GM23248 (cell line): ENCODE results near the gene ADRB1. TPM values are rescaled to one million over a fixed set of nuclear protein-coding genes. Genes with fewer than 3 reads are reported as not detected.

Experiments used
- DNase-seq: peaks from one replicate; pipeline ENCODE4 v3.0.0-alpha.2; 2015
- H2AFZ ChIP-seq: fragments of 200-600 bp; sonication (generic); 2 replicates; pipeline ENCODE4 v1.6.1; 2016; ENCODE audit warnings: antibody characterized with exemption
- H3F3A ChIP-seq: fragments of 200-600 bp; sonication (generic); 2 replicates; pipeline ENCODE4 v1.6.1; 2016; ENCODE audit warnings: mild to moderate bottlenecking, antibody characterized with exemption, mixed run types; ENCODE audit not compliant: insufficient read depth
- H3K27ac ChIP-seq: fragments of 200-600 bp; sonication (generic); 2 replicates; pipeline ENCODE4 v1.5.1; 2016; ENCODE audit warnings: mild to moderate bottlenecking
- H3K27me3 ChIP-seq: fragments of 200-600 bp; sonication (generic); replicated peaks from 2 replicates; pipeline ENCODE4 v1.6.1; 2016; ENCODE audit warnings: mild to moderate bottlenecking; ENCODE audit not compliant: insufficient read depth
- H3K36me3 ChIP-seq: fragments of 200-600 bp; sonication (generic); 2 replicates; pipeline ENCODE4 v1.6.1; 2016; ENCODE audit warnings: low read depth, mild to moderate bottlenecking
- H3K4me1 ChIP-seq: fragments of 200-600 bp; sonication (generic); 2 replicates; pipeline ENCODE4 v1.6.1; 2016; ENCODE audit warnings: mild to moderate bottlenecking; ENCODE audit not compliant: insufficient read depth
- H3K4me2 ChIP-seq: fragments of 200-600 bp; sonication (generic); one replicate; pipeline ENCODE4 v1.6.1; 2016; ENCODE audit warnings: mild to moderate bottlenecking; ENCODE audit not compliant: unreplicated experiment
- H3K4me3 ChIP-seq: fragments of 200-600 bp; sonication (generic); 2 replicates; pipeline ENCODE4 v1.5.1; 2016; ENCODE audit warnings: mild to moderate bottlenecking
- H3K79me2 ChIP-seq: fragments of 200-600 bp; sonication (generic); 2 replicates; pipeline ENCODE4 v1.6.1; 2016; ENCODE audit warnings: mild to moderate bottlenecking; ENCODE audit not compliant: insufficient read depth
- H3K9ac ChIP-seq: fragments of 200-600 bp; sonication (generic); 2 replicates; pipeline ENCODE4 v1.6.1; 2016; ENCODE audit warnings: mild to moderate bottlenecking
- H3K9me2 ChIP-seq: fragments of 200-600 bp; sonication (generic); 2 replicates; pipeline ENCODE4 v1.6.1; 2016; ENCODE audit warnings: mixed run types, mild to moderate bottlenecking, moderate library complexity; ENCODE audit not compliant: insufficient read depth
- H3K9me3 ChIP-seq: fragments of 200-600 bp; sonication (generic); one replicate; pipeline ENCODE4 v1.6.1; 2017; ENCODE audit warnings: low read depth
- H4K20me1 ChIP-seq: fragments of 200-600 bp; sonication (generic); 2 replicates; pipeline ENCODE4 v1.6.0; 2016; ENCODE audit not compliant: insufficient read depth
- EZH2 ChIP-seq: fragments of 200-600 bp; sonication (generic); IDR thresholded peaks from 2 replicates; pipeline ENCODE4 v1.6.1; 2018; ENCODE audit warnings: antibody characterized with exemption, mild to moderate bottlenecking; ENCODE audit not compliant: insufficient read depth, poor library complexity, severe bottlenecking
- EZH2phosphoT487 ChIP-seq: fragments of 200-600 bp; sonication (generic); IDR thresholded peaks from 2 replicates; pipeline ENCODE4 v1.6.1; 2018; ENCODE audit warnings: antibody characterized with exemption, moderate library complexity, mild to moderate bottlenecking, low read depth; ENCODE audit not compliant: insufficient read depth
- WGBS, 2 experiments: methylation state at CpG; one replicate each; pipeline ENCODE4 v1.1.6; 2015 to 2017; ENCODE audit warnings: low lambda C conversion rate in 2 of 2, low coverage in 1 of 2; ENCODE audit errors: missing lambda C conversion rate in 2 of 2; 5-methylcytosine and 5-hydroxymethylcytosine counted together
- in situ Hi-C: fragments of 300-500 bp; cut with MboI; formaldehyde crosslinking; loops from 2 replicates; pipeline ENCODE4 v1.15.0; 2020
- polyA plus RNA-seq: library from polyadenylated mRNA; unstranded; fragments of >200 nt; fragmentation: Nextera tagmentation; extraction: Ambion mirVana; gene quantifications from 2 replicates; pipeline ENCODE4 v1.2.1, GENCODE V29; 2016
- total RNA-seq: library from RNA; depleted of rRNA; stranded (reverse); fragments of >200 nt; shearing (Covaris generic); gene quantifications from 2 replicates; pipeline ENCODE4 v1.2.3, GENCODE V29; 2014; rRNA removed

Gene ADRB1
- total and polyA plus RNA-seq, 2 experiments from 2014 or later, result not detected

- Histone ChIP-seq H3K4me1 (no peaks in the 10 kb centered on the region), H3K4me2 (no peak overlapping the region), H3K27ac (no peak overlapping the region), H3K9ac (no peak overlapping the region), H3K79me2 (no peaks in the 10 kb centered on the region), H3K27me3 (no peaks in the 10 kb centered on the region), H2AFZ (no peak overlapping the region), H3K36me3 (no peaks in the 10 kb centered on the region), H3K4me3 (no peak overlapping the region), H4K20me1 (no peaks in the 10 kb centered on the region), H3F3A (no peaks in the 10 kb centered on the region), H3K9me2 (no peaks in the 10 kb centered on the region), H3K9me3 (no peaks in the 10 kb centered on the region)
- TF ChIP-seq EZH2 (no peak), EZH2phosphoT487 (no peak)
- no peak for DNase-seq
- in situ Hi-C loops, result no loop called here
- WGBS, 2 experiments, result 59 to 66% methylated on average over 4 of the region's 4 CpGs
Measured at GRCh38 chr10:114084215-114084614, 40.5 kb downstream of the ADRB1 start.

DNA sequence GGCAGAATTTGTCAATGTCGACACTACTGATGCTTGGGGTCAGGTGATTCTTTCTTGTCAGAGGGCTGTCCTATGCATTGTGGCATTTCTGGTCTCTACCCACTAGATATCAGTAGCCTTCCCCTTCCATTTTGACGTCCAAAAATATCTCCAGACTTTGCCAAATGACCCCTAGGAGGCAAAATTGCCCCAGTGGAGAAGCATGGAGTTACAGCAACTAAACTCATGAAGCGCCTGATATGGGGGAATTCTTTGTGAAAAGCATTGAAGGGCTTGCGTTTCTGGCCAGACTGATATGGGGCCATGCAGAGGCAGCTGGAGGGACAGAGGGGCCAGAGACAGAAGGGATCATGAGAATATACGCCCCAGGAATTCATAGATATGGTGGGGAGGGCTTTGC, 43.6 kb downstream of the ADRB1 start:
- Histone ChIP-seq H3K4me2 (no peak overlapping the region), H3K27ac (no peak overlapping the region), H3K79me2 (no peaks in the 10 kb centered on the region), H3K9me3 (no peaks in the 10 kb centered on the region), H3K36me3 (no peaks in the 10 kb centered on the region), H4K20me1 (no peaks in the 10 kb centered on the region), H3K4me3 (no peak overlapping the region), H3F3A (no peaks in the 10 kb centered on the region), H3K4me1 (no peaks in the 10 kb centered on the region), H3K9me2 (no peaks in the 10 kb centered on the region), H3K27me3 (no peaks in the 10 kb centered on the region), H3K9ac (no peak overlapping the region), H2AFZ (no peak overlapping the region)
- no peak for TF ChIP-seq EZH2
- TF ChIP-seq EZH2phosphoT487, result no peak
- 65 to 67% methylated on average over 5 of the region's 5 CpGs for WGBS, 2 experiments
- in situ Hi-C loops, result no loop called here
- no peak for DNase-seq

GRCh38 chr10:114087655-114088054, 44.0 kb downstream of the ADRB1 start:
- Histone ChIP-seq H3K79me2 (no peaks in the 10 kb centered on the region), H3K4me2 (no peak overlapping the region), H3K4me3 (no peak overlapping the region), H3K9me3 (no peaks in the 10 kb centered on the region), H3K9ac (no peak overlapping the region), H3F3A (no peaks in the 10 kb centered on the region), H3K27ac (no peak overlapping the region), H4K20me1 (no peaks in the 10 kb centered on the region), H2AFZ (no peak overlapping the region), H3K27me3 (no peaks in the 10 kb centered on the region), H3K36me3 (no peaks in the 10 kb centered on the region), H3K9me2 (no peaks in the 10 kb centered on the region), H3K4me1 (no peaks in the 10 kb centered on the region)
- in situ Hi-C loops, result no loop called here
- TF ChIP-seq EZH2phosphoT487 (no peak), EZH2 (no peak)
- no peak for DNase-seq
- WGBS, 2 experiments, result 55 to 61% methylated on average over 4 of the region's 4 CpGs

- in situ Hi-C loops, result no loop called here
- H3K27ac ChIP-seq, result no peak overlapping the region
- no peak overlapping the region for H3K4me2 ChIP-seq
- H3K9me3 ChIP-seq, result no peaks in the 10 kb centered on the region
- no peak overlapping the region for H3K4me3 ChIP-seq
- H3F3A ChIP-seq, result no peaks in the 10 kb centered on the region
- no peaks in the 10 kb centered on the region for H4K20me1 ChIP-seq
- no peaks in the 10 kb centered on the region for H3K4me1 ChIP-seq
- H3K27me3 ChIP-seq, result peaks cover 24% of the 10 kb centered on the region
- no peak overlapping the region for H3K9ac ChIP-seq
- H3K9me2 ChIP-seq, result no peaks in the 10 kb centered on the region
- no peaks in the 10 kb centered on the region for H3K79me2 ChIP-seq
- H2AFZ ChIP-seq, result no peak overlapping the region
- DNase-seq, result no peak
- H3K36me3 ChIP-seq, result no peaks in the 10 kb centered on the region
- 73 to 75% methylated on average over 3 of the region's 3 CpGs for whole genome bisulfite sequencing, 2 experiments
- TF ChIP-seq EZH2phosphoT487 (no peak), EZH2 (no peak)
Measured at GRCh38 chr10:114094795-114095194, 51.1 kb downstream of the ADRB1 start.

- H3K36me3 ChIP-seq, result no peaks in the 10 kb centered on the region
- no peaks in the 10 kb centered on the region for H3K4me1 ChIP-seq
- H3K4me2 ChIP-seq, result no peak overlapping the region
- in situ Hi-C loops, result no loop called here
- no peak overlapping the region for H3K27ac ChIP-seq
- H2AFZ ChIP-seq, result no peak overlapping the region
- no peaks in the 10 kb centered on the region for H3K9me3 ChIP-seq
- H3K9ac ChIP-seq, result no peak overlapping the region
- no peaks in the 10 kb centered on the region for H3F3A ChIP-seq
- TF ChIP-seq EZH2phosphoT487, result no peak
- TF ChIP-seq EZH2, result no peak
- no peaks in the 10 kb centered on the region for H3K79me2 ChIP-seq
- 53 to 58% methylated on average over 13 of the region's 13 CpGs for WGBS, 2 experiments
- H3K27me3 ChIP-seq, result peaks cover 34% of the 10 kb centered on the region
- no peaks in the 10 kb centered on the region for H4K20me1 ChIP-seq
- DNase-seq, result no peak
- no peak overlapping the region for H3K4me3 ChIP-seq
- no peaks in the 10 kb centered on the region for H3K9me2 ChIP-seq
Measured at GRCh38 chr10:114095559-114096337, 52.1 kb downstream of the ADRB1 start.

Other genes with a start within 250 kb of the ADRB1 start
- gene DCLRE1A, start 189.8 kb upstream of the ADRB1 start, total RNA-seq, result 3.2 and 4.0 TPM in 2 replicates
- gene DCLRE1A, start 189.8 kb upstream of the ADRB1 start, polyA plus RNA-seq, result 2.5 and 2.6 TPM in 2 replicates
- 10.2 and 20.7 TPM in 2 replicates for gene NHLRC2, start 189.2 kb upstream of the ADRB1 start, total RNA-seq
- gene NHLRC2, start 189.2 kb upstream of the ADRB1 start, polyA plus RNA-seq, result 9.0 and 10.1 TPM in 2 replicates
- gene CCDC186, start 130.3 kb downstream of the ADRB1 start, total RNA-seq, result 9.8 and 12.3 TPM in 2 replicates
- gene CCDC186, start 130.3 kb downstream of the ADRB1 start, polyA plus RNA-seq, result 7.4 and 8.6 TPM in 2 replicates
- not detected in 2 replicates for gene TDRD1, start 135.5 kb downstream of the ADRB1 start, total RNA-seq
- not detected in 2 replicates for gene TDRD1, start 135.5 kb downstream of the ADRB1 start, polyA plus RNA-seq
- gene VWA2, start 195.4 kb downstream of the ADRB1 start, total RNA-seq, result not detected in 2 replicates
- not detected in 2 replicates for gene VWA2, start 195.4 kb downstream of the ADRB1 start, polyA plus RNA-seq